GM18873 (cell line): ENCODE results near the gene KRT20.

Experiments used
- ATAC-seq: cut with Tn5 transposase; IDR thresholded peaks from one replicate; pipeline ENCODE4 v1.9.1; 2021; ENCODE audit warnings: mild to moderate bottlenecking, moderate library complexity, moderate number of reproducible peaks; ENCODE audit not compliant: unreplicated experiment, low FRiP score

The KRT20 gene

DNA sequence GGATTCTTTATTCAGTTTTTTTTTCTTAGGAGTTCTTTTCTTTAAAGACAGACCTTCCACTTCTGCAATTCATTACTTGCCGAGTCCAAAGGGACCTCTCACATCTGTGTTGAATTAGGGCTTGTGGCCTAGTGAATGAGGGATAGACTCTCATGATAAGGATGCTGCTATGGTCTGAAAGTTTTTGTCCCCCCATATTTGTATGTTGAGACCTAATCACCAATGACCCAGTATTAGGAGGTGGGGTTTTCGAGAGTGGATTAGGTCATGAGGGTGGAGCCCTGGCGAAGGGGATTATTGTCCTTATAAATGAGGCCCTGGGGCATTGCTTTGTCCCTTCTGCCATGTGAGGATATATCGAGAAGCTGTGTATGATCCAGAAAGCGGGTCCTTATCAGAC, 27.5 kb downstream of the KRT20 start:
- no peak for ATAC-seq

DNA sequence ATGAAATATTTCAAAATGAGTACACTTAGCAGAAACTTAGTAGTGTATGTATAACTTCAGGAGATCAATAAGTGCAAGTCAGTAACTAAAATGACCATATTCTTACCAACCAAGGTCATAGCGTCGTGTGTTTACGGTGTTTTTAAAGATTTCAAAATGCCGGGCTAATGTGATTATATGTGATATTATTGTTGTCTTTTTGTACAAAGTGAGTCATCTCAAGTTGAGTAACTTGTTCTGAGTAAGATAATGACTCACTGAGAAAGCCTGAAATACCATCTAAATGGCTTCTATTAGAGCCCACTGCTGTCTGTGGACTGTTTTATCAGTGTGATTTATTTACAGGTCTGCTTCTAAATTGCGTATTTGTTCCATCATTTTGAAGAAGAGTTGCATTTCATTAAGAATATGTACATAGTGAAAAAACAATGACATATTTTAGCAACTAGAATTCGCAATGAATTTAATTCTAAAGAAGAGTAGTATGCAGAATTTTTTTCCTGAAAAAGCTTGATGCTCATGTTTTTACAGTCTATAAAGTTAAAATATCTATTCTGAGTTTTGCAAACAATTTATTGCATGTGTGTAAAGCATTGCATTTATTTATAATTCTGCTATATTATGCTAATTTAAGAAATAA, 30.7 kb downstream of the KRT20 start:
- no peak for ATAC-seq

DNA sequence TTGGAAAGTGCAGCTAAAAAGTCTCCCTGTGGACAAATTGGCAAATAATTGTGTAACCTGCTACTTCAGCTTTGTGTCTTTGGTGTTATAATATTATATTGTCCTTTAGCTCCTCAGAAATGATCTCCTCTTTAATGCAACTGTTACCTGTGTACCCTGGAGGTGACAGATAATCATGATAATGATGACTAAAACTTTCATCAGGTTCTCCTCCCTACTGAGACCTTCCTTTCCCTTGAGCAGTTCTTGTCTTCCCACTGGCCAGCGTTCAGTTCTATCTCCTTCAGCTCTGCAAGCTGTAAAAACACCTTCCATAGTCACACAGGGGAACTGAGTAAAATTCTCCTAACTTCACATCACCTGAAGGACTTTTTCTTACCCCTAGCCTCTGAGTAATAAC, 32.7 kb downstream of the KRT20 start:
- ATAC-seq, result no peak

DNA sequence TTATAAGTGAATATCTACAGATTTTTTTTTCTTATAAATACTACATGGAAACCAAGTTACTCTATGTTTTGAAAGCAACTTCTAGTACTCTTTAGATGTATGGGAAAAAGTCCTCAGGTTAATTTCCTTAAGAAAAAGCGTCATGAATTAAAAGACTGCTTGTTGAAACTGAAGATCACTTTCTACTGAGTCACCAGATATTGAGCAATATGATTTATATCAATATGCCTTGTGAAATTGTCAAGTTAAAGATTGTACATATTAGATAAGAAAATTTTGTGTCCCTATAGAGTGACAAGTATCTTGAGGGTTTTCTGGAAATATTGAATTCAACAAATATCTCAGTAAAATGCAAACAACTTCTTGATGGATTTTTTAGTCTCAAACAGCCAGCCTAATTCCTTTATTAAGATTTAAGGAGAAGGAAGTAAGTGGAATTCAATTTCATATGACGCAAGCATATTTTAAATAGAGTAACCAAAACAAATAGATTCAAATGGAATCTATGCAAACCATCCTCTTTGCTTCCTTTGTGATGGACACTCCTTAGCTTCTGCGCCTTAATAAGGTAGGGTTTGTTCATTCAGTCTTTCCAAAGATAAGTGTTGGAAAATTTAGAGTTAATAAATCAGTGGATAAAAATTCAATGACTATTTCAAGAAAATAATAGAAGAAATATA, 34.6 kb downstream of the KRT20 start:
- ATAC-seq, result no peak

DNA sequence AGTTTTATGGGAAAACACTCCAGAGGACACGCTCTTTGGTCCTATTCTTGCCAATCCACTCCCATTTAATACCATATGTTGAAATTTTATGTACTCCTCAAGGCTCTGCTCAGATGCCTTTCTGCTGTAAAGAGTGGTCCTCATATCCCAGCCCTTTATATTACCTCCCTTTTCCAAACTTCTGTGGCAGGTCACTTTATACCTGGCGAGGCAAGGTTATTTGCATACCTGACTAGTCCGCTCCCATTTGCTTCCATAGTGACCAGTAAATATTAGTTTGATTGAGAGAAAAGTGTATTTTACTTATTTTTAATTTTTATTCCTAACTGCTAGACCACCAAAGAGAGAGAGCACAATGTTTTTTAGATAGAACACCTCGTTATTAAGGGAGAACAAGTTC, 35.3 kb downstream of the KRT20 start:
- no peak for ATAC-seq

DNA sequence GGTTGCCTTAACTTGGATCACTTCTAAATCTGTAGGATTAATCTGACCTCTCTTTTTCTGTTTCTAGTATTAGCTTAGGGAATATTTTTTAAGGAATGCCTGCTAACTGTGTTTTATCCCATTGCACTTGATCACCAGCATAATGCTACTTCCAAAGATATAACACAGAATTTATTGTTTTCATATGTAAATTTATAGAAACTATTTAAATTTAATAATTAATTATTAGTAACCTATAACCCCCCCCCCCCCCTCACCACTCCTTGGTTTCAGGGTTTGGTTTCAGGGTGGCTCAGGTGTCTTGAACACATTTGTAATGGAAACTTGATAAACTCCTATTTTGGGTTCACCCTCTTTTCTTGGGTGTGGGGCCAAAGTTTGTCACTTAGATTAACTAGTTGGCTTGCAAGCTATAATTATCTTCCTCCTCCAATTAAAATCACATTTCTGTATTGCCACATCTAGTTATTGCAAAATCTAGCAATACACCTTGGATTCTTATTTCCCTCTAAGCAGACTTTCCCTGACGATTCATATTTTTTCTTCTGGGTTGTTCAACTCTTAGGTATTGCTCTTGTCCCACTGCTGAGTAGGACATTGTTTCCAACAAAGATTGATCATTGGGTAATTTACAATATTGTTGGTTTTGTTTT, 36.3 kb downstream of the KRT20 start:
- no peak for ATAC-seq

GRCh38 chr17:40846515-40847144, 38.4 kb downstream of the KRT20 start:
- no peak for ATAC-seq

DNA sequence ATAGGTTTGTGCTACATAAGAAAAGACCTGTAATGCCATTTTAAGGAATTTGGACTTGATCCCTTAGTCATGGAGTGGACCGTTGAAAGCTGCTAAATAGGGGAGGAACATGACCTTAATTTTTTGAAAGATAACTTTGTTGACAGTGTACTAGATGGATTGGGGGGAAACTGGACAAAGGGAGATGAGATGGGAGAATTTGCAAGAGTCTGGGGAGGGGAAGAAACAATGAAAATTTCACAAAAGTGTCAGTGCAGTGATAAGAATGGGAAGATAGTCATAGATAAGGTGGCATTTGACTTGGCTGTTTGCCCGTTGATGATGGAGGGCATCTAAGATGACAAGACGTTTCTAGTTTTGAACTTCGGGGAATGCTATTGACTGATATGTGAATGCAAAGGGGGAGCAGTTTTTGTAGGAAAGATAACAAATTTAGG, 40.4 kb downstream of the KRT20 start:
- no peak for ATAC-seq

DNA sequence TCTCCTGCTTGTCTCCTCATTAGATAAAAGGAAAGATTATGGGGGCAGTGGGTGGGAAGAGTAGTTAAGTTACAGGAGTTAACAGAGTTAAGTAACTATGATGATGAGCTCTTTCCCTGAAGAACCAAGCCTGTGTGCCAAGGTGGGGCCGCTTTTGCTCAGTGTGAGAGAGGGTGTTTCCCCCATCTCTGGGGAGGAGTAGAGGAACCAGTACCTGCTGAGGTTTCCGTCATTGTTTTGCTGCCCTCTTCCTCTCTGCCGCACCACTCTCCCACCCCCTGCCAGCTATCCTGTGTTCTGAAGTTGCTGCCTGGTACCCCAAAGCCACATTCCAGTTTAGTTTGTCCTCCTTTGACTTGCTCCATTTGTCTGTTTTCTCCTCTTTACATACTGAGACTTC, 41.8 kb downstream of the KRT20 start:
- ATAC-seq, result no peak

DNA sequence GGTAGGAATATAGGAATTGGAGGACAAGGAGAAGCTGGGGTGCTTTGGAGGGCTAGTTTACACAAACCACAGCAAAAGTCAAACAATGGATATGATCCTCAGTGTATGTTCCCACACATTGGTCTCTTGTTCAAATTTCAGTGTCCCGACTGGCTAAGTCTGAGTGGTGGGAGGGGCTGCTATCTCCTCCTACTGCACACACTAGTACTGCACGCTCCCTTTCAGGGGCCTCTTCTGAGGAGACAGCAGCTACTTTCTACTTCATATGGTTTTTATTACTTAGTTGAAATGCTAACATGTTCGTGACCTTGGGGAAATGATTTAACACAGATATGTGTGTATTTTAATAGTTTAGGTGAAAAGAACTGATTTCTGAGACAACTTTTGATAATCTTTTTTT, 43.8 kb downstream of the KRT20 start:
- ATAC-seq, result no peak

GRCh38 chr17:40839194-40839593, 45.8 kb downstream of the KRT20 start:
- ATAC-seq, result no peak

DNA sequence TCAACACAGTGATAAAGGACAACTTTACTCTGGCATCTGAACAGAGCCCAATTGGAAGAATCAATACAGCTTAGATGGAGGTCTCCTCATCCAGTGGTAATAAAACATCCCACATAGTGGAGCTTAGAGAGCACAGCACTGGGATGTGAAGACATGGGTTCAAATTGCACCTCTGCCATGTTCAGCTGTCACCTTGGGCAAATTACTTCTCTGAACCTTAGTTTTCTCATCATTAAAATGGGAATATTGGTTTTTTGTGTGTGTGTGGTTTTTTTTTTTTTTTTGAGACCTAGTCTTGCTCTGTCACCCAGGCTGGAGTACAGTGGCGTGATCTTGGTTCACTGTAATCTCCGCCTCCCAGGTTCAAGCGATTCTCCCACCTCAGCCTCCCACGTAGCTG, 49.0 kb downstream of the KRT20 start:
- no peak for ATAC-seq

- ATAC-seq, result no peak
These were observed 51.2 kb downstream of the KRT20 start for GRCh38 chr17:40833882-40834281.

DNA sequence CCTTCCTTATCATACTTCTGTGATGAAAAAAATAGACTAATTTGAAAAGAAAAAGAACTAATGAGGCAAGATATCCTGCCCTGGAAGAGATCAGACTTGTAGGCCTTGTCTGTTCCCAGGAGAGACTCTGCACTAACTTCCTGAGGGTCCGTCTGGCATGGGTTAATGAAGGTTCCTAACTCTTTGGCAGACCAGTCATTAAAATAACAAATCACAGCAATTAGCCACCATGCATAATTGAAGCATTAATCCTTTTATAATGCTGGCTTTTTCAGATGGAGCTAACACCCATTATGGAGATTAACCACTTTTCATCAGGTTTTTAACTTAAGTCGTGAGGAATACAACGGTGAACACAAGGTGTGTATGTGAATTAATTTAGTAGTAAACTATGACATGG, 52.2 kb downstream of the KRT20 start:
- no peak for ATAC-seq

DNA sequence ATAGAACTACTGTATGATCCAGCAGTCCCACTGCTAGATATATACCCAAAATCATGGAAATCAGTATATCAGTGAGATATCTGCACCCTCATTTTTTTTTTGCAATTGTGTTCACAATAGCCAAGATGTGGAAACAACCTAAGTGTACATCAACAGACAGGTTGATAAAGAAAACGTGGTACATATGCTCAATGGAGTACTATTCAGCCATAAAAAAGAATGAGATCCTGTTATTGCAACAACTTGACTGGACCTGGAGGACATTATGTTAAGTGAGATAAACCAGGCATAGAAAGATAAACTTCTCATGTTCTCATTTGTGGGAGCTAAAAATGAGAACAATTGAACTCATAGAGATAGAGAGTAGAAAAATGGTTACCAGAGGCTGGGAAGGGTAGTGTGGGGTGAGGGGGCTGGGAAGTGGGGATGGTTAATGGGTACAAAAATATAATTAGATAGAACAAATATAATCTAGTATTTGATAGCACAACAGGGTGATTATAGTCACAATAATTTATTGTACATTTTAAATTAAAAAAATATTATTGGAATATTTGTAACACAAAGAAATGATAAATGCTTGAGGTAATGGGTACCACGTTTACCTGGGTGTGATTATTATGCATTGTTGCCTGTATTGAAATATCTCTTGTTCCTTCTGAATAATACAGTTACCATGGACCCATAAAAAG, 54.8 kb downstream of the KRT20 start:
- ATAC-seq, result no peak

GRCh38 chr17:40828454-40829044, 56.5 kb downstream of the KRT20 start:
- ATAC-seq, result no peak

- ATAC-seq, result no peak
These were observed 57.1 kb downstream of the KRT20 start for GRCh38 chr17:40827746-40828453.
